Uterus (tissue), 2 donors: ENCODE data around the gene ABHD18.

Experiments
- CTCF ChIP-seq, 4 experiments: fragments of 200-600 bp in 2 of 4; fragments of 450-650 bp in 2 of 4; sonication (generic) in 2 of 4; IDR thresholded peaks; one replicate each; pipeline ENCODE4 v1.5.1; 2016 to 2019; ENCODE audit warnings: antibody characterized with exemption in 4 of 4, mild to moderate bottlenecking in 2 of 4, moderate library complexity in 1 of 4
- POLR2A ChIP-seq, 2 donors: fragments of 450-650 bp; IDR thresholded peaks; one replicate each; pipeline ENCODE4 v1.6.1; 2016; ENCODE audit warnings: antibody characterized with exemption in 2 of 2, mild to moderate bottlenecking in 1 of 2, moderate library complexity in 1 of 2

- TF ChIP-seq CTCF (IDR thresholded peaks at IDR 0.05) (no peak), POLR2A (IDR thresholded peaks at IDR 0.05) (no peak)
These were observed 23.4 kb downstream of the ABHD18 start for GRCh38 chr4:127988638-127989037.
